DND-41 (cell line): ENCODE measurements around the gene ACSS1.

Experiments used
- EZH2 ChIP-seq: IDR thresholded peaks from 3 replicates; pipeline ENCODE4 v1.6.1; 2012; ENCODE audit warnings: borderline replicate concordance, low read depth, mild to moderate bottlenecking, moderate library complexity, low read length, inconsistent platforms; ENCODE audit not compliant: severe bottlenecking
- TF ChIP-seq, protein P1 (sequence below): IDR thresholded peaks from 2 replicates; pipeline ENCODE4 v1.5.1; 2012; ENCODE audit warnings: borderline replicate concordance, low read length, moderate library complexity, mild to moderate bottlenecking; ENCODE audit not compliant: poor library complexity, severe bottlenecking; ENCODE audit errors: extremely low read depth

DNA sequence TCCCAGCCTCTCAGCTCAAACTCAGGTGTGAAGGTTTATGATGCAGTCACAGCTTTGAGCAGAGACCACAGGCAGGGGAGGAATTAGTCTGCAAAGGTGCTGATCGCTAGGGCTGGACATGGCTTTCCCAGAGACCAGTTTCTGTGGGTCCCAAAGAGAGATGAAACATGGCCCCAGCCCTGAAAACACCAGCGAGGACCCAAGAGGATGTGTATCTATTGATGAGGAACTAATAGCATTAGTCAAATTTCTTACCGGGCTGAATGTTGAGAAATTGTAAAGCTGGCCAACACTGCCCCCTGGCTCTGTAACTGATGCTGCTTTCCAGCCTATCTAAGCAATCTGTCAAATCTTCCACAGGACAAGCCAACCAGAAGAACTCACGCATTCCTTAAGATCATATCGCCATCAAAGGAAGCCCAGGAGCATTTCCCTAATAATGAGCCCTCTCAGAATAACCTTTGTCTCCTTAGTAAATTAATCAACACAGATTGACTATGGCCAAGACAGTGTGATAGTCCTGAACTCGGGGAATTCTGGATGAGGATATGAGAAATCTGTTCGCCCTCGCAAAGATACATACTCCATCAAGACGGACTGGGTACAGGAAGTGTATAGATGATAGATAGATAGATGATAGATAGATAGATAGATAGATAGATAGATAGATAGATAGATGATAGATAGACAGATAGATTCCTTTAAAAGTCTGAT lies 7.8 kb upstream of the ACSS1 start:
- TF ChIP-seq, protein P1, sequence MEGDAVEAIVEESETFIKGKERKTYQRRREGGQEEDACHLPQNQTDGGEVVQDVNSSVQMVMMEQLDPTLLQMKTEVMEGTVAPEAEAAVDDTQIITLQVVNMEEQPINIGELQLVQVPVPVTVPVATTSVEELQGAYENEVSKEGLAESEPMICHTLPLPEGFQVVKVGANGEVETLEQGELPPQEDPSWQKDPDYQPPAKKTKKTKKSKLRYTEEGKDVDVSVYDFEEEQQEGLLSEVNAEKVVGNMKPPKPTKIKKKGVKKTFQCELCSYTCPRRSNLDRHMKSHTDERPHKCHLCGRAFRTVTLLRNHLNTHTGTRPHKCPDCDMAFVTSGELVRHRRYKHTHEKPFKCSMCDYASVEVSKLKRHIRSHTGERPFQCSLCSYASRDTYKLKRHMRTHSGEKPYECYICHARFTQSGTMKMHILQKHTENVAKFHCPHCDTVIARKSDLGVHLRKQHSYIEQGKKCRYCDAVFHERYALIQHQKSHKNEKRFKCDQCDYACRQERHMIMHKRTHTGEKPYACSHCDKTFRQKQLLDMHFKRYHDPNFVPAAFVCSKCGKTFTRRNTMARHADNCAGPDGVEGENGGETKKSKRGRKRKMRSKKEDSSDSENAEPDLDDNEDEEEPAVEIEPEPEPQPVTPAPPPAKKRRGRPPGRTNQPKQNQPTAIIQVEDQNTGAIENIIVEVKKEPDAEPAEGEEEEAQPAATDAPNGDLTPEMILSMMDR: peak; percentile 82
- TF ChIP-seq EZH2: no peak
